Measurements from ENCODE around the gene PDE7B. TPM values are rescaled to one million over a fixed set of nuclear protein-coding genes. Genes with fewer than 3 reads are reported as not detected.

PDE7B gene
- total and polyA plus RNA-seq, 2 donors (not counting 1 experiment from before 2014, with no cell fraction given) = 2.6 to 7.5 TPM

DNA sequence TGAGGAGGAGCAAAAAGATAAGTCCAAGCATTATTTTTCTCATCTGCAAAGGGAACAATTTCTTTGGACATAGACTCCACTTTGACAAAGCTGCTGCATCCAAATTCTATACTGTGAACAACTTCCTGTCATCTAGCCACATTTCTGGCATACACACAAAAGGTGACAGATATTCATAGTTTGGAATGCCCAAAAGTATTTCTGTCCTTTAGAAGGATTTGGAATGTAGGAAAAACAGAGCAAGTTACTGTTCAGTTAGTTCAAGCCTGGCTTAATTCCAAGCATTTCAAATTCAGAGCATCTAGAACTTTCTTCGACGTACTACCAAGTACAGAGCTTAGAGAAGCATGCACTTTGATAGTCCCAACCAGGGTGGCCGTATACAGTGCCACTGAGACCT lies 134.0 kb downstream of the PDE7B start:
- no peak overlapping the region for H3K4me3 ChIP-seq (ENCODE audit: control extremely low read depth in 1 of 5, extremely low read depth in 1 of 5, insufficient read depth in 1 of 5, low read depth in 2 of 5, low read length in 4 of 5)
- no peaks in the 10 kb centered on the region for H3K79me2 ChIP-seq (ENCODE audit: control insufficient read depth, insufficient read depth, low read length)
- H3K4me1 ChIP-seq (ENCODE audit: control insufficient read depth in 2 of 2, insufficient read depth in 2 of 2, low read length in 2 of 2) = no peaks in the 10 kb centered on the region
- TF ChIP-seq, protein P1, sequence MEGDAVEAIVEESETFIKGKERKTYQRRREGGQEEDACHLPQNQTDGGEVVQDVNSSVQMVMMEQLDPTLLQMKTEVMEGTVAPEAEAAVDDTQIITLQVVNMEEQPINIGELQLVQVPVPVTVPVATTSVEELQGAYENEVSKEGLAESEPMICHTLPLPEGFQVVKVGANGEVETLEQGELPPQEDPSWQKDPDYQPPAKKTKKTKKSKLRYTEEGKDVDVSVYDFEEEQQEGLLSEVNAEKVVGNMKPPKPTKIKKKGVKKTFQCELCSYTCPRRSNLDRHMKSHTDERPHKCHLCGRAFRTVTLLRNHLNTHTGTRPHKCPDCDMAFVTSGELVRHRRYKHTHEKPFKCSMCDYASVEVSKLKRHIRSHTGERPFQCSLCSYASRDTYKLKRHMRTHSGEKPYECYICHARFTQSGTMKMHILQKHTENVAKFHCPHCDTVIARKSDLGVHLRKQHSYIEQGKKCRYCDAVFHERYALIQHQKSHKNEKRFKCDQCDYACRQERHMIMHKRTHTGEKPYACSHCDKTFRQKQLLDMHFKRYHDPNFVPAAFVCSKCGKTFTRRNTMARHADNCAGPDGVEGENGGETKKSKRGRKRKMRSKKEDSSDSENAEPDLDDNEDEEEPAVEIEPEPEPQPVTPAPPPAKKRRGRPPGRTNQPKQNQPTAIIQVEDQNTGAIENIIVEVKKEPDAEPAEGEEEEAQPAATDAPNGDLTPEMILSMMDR (IDR thresholded peaks at IDR 0.05) = no peak
- no peaks in the 10 kb centered on the region for H3K9me3 Mint-ChIP-seq (ENCODE audit: insufficient read depth)
- ChIA-PET POLR2A (no interaction called here), CTCF (no interaction called here)
- no peak overlapping the region for H3K27ac Mint-ChIP-seq
- no peaks in the 10 kb centered on the region for H3K4me1 Mint-ChIP-seq
- no peak overlapping the region for H2AFZ ChIP-seq (ENCODE audit: insufficient read depth, low read depth, low read length, poor library complexity, severe bottlenecking)
- H3K27me3 Mint-ChIP-seq = no peaks in the 10 kb centered on the region
- H3K27ac ChIP-seq (ENCODE audit: low read length in 2 of 2) = no peak overlapping the region
- DNase-seq (no peak), ATAC-seq (ENCODE audit: low read depth) (no peak)
- intact Hi-C loops (cut with micrococcal nuclease) = no loop called here
- 81% methylated on average over 3 of the region's 3 CpGs for WGBS (ENCODE audit: insufficient coverage)
- H3K9me3 ChIP-seq (ENCODE audit: control extremely low read depth in 1 of 3, control insufficient read depth in 2 of 3, insufficient read depth in 1 of 3, low read length in 2 of 3) = no peaks in the 10 kb centered on the region
- no peaks in the 10 kb centered on the region for H3K27me3 ChIP-seq (replicated peaks in 1 of 4; ENCODE audit: control extremely low read depth in 1 of 4, control insufficient read depth in 3 of 4, insufficient read depth in 4 of 4, low read length in 3 of 4)
- no peak overlapping the region for H3K4me3 Mint-ChIP-seq
- no peaks in the 10 kb centered on the region for H3K36me3 ChIP-seq (replicated peaks in 1 of 2; ENCODE audit: control extremely low read depth in 1 of 2, control insufficient read depth in 1 of 2, extremely low read depth in 1 of 2, insufficient read depth in 2 of 2, low read length in 1 of 2)
- H3K9ac ChIP-seq (ENCODE audit: low read length) = no peak overlapping the region
- no peak overlapping the region for H3K4me2 ChIP-seq (replicated peaks; ENCODE audit: low read depth, low read length, poor library complexity, severe bottlenecking)
- H4K20me1 ChIP-seq (ENCODE audit: control insufficient read depth, insufficient read depth, low read length, poor library complexity, severe bottlenecking) = no peaks in the 10 kb centered on the region

GRCh38 chr6:135987226-135987625 lies 135.7 kb downstream of the PDE7B start:
- no peak for DNase-seq
- no peaks in the 10 kb centered on the region for H3K9me3 Mint-ChIP-seq (ENCODE audit: insufficient read depth)

More at GRCh38 chr6:135987226-135987625, 135.7 kb downstream of the PDE7B start:
- Histone ChIP-seq H4K20me1 (ENCODE audit: control insufficient read depth, insufficient read depth, low read length, poor library complexity, severe bottlenecking) (no peaks in the 10 kb centered on the region), H3K4me1 (ENCODE audit: control insufficient read depth in 2 of 2, insufficient read depth in 2 of 2, low read length in 2 of 2) (no peaks in the 10 kb centered on the region), H3K27me3 (replicated peaks in 1 of 4; ENCODE audit: control extremely low read depth in 1 of 4, control insufficient read depth in 3 of 4, insufficient read depth in 4 of 4, low read length in 3 of 4) (no peaks in the 10 kb centered on the region), H3K4me2 (replicated peaks; ENCODE audit: low read depth, low read length, poor library complexity, severe bottlenecking) (no peak overlapping the region), H3K9ac (ENCODE audit: low read length) (no peak overlapping the region), H3K4me3 (ENCODE audit: control extremely low read depth in 1 of 5, extremely low read depth in 1 of 5, insufficient read depth in 1 of 5, low read depth in 2 of 5, low read length in 4 of 5) (no peak overlapping the region), H3K79me2 (ENCODE audit: control insufficient read depth, insufficient read depth, low read length) (no peaks in the 10 kb centered on the region), H3K27ac (ENCODE audit: low read length in 2 of 2) (no peak overlapping the region), H3K36me3 (replicated peaks in 1 of 2; ENCODE audit: control extremely low read depth in 1 of 2, control insufficient read depth in 1 of 2, extremely low read depth in 1 of 2, insufficient read depth in 2 of 2, low read length in 1 of 2) (no peaks in the 10 kb centered on the region), H2AFZ (ENCODE audit: insufficient read depth, low read depth, low read length, poor library complexity, severe bottlenecking) (no peak overlapping the region), H3K9me3 (ENCODE audit: control extremely low read depth in 1 of 3, control insufficient read depth in 2 of 3, insufficient read depth in 1 of 3, low read length in 2 of 3) (no peaks in the 10 kb centered on the region)
- POLR2A ChIA-PET = no interaction called here
- Mint-ChIP-seq H3K4me3 (no peak overlapping the region), H3K4me1 (no peaks in the 10 kb centered on the region), H3K27ac (no peak overlapping the region), H3K27me3 (no peaks in the 10 kb centered on the region)
- 97% methylated on average over 3 of the region's 3 CpGs for WGBS (ENCODE audit: insufficient coverage)
- TF ChIP-seq, protein P1 (IDR thresholded peaks at IDR 0.05) = no peak
- no peak for TF ChIP-seq EZH2 (IDR thresholded peaks at IDR 0.05; ENCODE audit: borderline replicate concordance, insufficient read depth, low read depth, low read length, poor library complexity, severe bottlenecking)
- intact Hi-C loops (cut with micrococcal nuclease) = no loop called here
- no peak for ATAC-seq (ENCODE audit: low read depth)
- CTCF ChIA-PET = no interaction called here
